ENCODE measurements around the gene SRBD1.

The SRBD1 gene

GRCh38 chr2:45575881-45576280 is 35.2 kb downstream of the SRBD1 start:
- TF ChIP-seq TAF1 (IDR thresholded peaks at IDR 0.05; ENCODE audit: borderline replicate concordance, insufficient read depth, low read length) (no peak), POLR2AphosphoS5 (IDR thresholded peaks at IDR 0.05; ENCODE audit: low read depth, low read length) (no peak), REST (IDR thresholded peaks at IDR 0.05; ENCODE audit: insufficient read depth in 1 of 2, low read depth in 2 of 2, low read length in 2 of 2) (no peak), SIN3A (IDR thresholded peaks at IDR 0.05; ENCODE audit: borderline replicate concordance, insufficient read depth, low read length) (no peak), FOXP2 (optimal IDR thresholded peaks at IDR 0.05; ENCODE audit: borderline replicate concordance, extremely low read depth, extremely low read length, insufficient read depth) (no peak)

- TF ChIP-seq FOXP2 (optimal IDR thresholded peaks at IDR 0.05; ENCODE audit: borderline replicate concordance, extremely low read depth, extremely low read length, insufficient read depth) (no peak), SIN3A (IDR thresholded peaks at IDR 0.05; ENCODE audit: borderline replicate concordance, insufficient read depth, low read length) (no peak), POLR2AphosphoS5 (IDR thresholded peaks at IDR 0.05; ENCODE audit: low read depth, low read length) (no peak), REST (IDR thresholded peaks at IDR 0.05; ENCODE audit: insufficient read depth in 1 of 2, low read depth in 2 of 2, low read length in 2 of 2) (no peak), TAF1 (IDR thresholded peaks at IDR 0.05; ENCODE audit: borderline replicate concordance, insufficient read depth, low read length) (no peak)
These were observed 38.1 kb downstream of the SRBD1 start for GRCh38 chr2:45572979-45573378.

DNA sequence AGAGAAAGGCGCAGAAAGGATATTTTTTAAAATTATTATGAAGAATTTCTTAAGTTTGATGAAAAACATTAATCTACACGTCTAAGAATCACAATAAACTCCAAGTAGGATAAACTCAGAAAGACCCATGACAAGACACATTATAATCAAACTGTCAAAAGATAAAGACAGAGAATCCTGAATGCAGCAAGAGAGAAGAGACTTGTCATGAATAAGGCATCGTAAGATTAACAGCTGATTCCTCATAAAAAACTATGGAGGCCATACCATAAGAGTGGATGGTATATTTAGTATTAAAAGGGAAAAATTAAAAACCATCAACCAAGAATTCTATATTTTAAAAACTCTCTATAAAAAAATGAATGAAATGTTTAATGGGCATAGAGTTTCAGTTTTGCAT is 39.1 kb downstream of the SRBD1 start:
- TF ChIP-seq TAF1 (IDR thresholded peaks at IDR 0.05; ENCODE audit: borderline replicate concordance, insufficient read depth, low read length), result no peak
- TF ChIP-seq SIN3A (IDR thresholded peaks at IDR 0.05; ENCODE audit: borderline replicate concordance, insufficient read depth, low read length), result no peak
- no peak for TF ChIP-seq POLR2AphosphoS5 (IDR thresholded peaks at IDR 0.05; ENCODE audit: low read depth, low read length)
- TF ChIP-seq FOXP2 (optimal IDR thresholded peaks at IDR 0.05; ENCODE audit: borderline replicate concordance, extremely low read depth, extremely low read length, insufficient read depth), result no peak
- no peak for TF ChIP-seq REST (IDR thresholded peaks at IDR 0.05; ENCODE audit: insufficient read depth in 1 of 2, low read depth in 2 of 2, low read length in 2 of 2)

GRCh38 chr2:45570671-45571334 is 40.3 kb downstream of the SRBD1 start:
- TF ChIP-seq TAF1 (IDR thresholded peaks at IDR 0.05; ENCODE audit: borderline replicate concordance, insufficient read depth, low read length), result no peak
- no peak for TF ChIP-seq SIN3A (IDR thresholded peaks at IDR 0.05; ENCODE audit: borderline replicate concordance, insufficient read depth, low read length)
- no peak for TF ChIP-seq REST (IDR thresholded peaks at IDR 0.05; ENCODE audit: insufficient read depth in 1 of 2, low read depth in 2 of 2, low read length in 2 of 2)
- no peak for TF ChIP-seq POLR2AphosphoS5 (IDR thresholded peaks at IDR 0.05; ENCODE audit: low read depth, low read length)
- TF ChIP-seq FOXP2 (optimal IDR thresholded peaks at IDR 0.05; ENCODE audit: borderline replicate concordance, extremely low read depth, extremely low read length, insufficient read depth), result no peak

All from PFSK-1 (cell line).